HG03571 (cell line): ENCODE measurements around the gene ZSWIM7.

Experiments
- ATAC-seq: cut with Tn5 transposase; IDR thresholded peaks from one replicate; pipeline ENCODE4 v1.9.1; 2021; ENCODE audit not compliant: unreplicated experiment

ZSWIM7 gene

DNA sequence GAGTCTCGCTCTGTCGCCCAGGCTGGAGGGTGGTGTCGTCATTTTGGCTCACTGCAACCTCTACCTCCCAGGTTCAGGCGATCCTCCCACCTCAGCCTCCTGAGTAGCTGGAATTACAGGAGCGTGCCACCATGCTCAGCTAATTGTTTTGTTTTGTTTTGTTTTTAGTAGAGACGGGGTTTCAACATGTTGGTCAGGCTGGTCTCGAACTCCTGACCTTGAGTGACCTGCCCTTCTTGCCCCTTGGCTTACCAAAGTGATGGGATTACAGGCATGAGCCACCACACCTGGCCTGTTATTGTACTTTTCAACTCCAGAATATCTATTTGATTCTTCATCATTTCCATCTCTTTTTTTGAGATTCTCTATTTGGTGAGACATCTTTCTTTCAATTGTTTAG lies 63.6 kb downstream of the ZSWIM7 start:
- ATAC-seq = no peak

DNA sequence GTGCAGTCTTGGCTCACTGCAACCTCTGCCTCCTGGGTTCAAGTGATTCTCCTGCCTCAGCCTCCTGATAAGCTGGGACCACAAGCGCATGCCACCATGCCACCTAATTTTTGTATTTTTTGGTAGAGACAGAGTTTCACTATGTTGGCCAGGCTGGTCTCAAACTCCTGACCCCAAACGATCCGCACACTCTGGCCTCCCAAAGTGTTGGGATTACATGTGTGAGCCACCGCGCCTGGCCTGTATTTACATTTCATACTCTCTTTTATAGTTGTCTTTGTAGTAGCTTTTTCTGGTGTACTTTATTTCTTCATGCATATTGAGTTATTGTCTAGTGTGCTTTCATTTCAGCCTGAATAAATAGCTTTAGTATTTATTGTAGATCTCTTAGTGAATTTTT lies 64.6 kb downstream of the ZSWIM7 start:
- no peak for ATAC-seq

DNA sequence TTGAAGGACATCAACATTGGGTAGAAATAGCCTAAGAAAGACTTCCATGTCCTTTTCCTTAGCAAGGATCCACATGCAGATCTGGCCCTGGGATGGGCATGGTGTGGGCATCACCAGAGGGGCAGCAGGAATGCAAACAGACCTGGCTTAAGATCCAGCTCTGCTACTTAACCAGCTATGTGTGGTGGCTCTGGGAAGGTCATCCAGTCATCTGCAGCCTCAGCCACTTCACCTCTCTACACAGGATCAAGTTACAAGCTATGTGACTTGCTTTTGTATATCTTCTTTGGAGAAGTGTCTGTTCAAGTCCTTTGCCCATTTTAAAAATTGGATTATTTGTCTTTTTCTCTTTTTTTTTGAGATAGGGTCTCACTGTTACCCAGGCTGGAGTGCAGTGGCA lies 68.1 kb downstream of the ZSWIM7 start:
- ATAC-seq = no peak

DNA sequence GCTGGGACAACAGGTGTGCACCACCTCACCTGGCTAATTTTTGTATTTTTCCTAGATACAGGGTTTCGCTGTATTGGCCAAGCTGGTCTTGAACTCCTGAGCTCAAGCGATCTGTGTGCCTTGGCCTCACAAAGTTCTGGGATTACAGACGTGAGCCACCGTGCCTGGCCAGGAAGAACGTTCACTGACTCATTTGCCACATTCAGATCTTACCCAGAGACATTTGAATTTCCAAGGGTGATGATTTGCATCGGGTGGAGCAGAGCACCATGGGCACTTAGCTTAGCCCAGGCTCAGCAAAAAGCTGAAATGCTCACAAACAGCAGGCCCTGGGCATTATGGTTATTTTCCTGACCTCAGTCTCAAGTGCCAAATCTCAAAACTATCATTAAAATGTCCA lies 69.1 kb downstream of the ZSWIM7 start:
- ATAC-seq = no peak

DNA sequence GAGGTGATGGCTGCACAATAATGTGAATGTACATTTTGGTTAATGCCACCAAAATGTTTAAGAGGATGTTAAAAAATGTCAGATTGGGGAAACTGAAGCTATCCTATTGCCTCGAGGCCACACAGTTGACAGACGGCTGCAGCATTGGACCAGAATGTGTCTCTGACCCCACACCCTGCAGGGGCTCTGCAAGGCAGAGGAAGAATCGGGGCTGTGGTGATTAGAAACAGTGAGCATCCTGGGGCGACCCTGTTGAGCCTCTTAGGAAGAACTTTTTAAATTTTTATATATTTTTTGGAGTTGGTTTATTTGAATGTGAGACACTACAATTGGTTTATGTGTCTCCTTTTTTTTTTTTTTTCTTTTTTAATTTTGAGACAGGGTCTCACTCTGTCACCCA lies 69.6 kb downstream of the ZSWIM7 start:
- no peak for ATAC-seq

DNA sequence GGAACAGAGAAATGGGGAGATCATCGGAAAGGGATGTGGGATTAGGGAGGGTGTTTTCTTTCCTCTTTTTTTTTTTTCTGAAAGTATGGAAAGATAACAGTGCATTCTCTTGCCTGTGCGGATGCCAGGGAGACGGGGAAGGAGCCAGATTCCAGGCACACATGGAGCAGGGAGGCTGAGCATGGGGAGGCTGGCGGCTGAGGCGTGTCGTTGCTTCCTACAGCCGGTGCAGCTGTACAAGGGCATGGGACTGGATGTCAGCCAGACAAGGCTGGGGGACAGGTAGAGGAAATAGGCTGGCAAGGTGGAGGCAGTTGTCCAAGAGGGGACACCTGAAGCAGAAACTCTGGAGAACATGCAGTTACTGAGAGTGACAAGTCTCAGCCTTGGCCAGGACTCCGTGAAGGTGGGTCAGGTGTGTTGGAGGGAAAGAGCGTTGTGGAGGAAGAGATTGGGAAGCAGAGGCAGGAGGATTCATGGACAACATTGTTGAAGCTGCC lies 71.2 kb downstream of the ZSWIM7 start:
- ATAC-seq = no peak
